Neutrophil (primary cell): ENCODE data around the gene CHIC2.

Experiments used
- H3K27ac ChIP-seq: fragments of 200-600 bp; sonication (generic); 2 replicates; pipeline ENCODE4 v1.5.1; 2016; ENCODE audit warnings: mild to moderate bottlenecking, moderate library complexity
- H3K27me3 ChIP-seq: fragments of 200-600 bp; sonication (generic); 2 replicates; pipeline ENCODE4 v1.6.0; 2016; ENCODE audit warnings: mild to moderate bottlenecking
- H3K36me3 ChIP-seq: fragments of 200-600 bp; sonication (generic); 2 replicates; pipeline ENCODE4 v1.5.1; 2017
- H3K4me1 ChIP-seq, 2 experiments: fragments of 200-600 bp in 1 of 2; sonication (generic) in 1 of 2; 1 replicate in 1 of 2; 2 replicates in 1 of 2; pipeline versions ENCODE4 v1.5.1 to v1.6.1; 2013 to 2016; ENCODE audit warnings: low read depth in 1 of 2, low read length in 1 of 2, mild to moderate bottlenecking in 1 of 2, moderate library complexity in 1 of 2; ENCODE audit not compliant: control insufficient read depth in 1 of 2, insufficient read depth in 1 of 2
- H3K4me3 ChIP-seq, 2 experiments: fragments of 200-600 bp in 1 of 2; sonication (generic) in 1 of 2; 1 replicate in 1 of 2; 2 replicates in 1 of 2; pipeline ENCODE4 v1.5.1; 2013 to 2016; ENCODE audit warnings: low read depth in 1 of 2, low read length in 1 of 2, mild to moderate bottlenecking in 1 of 2, moderate library complexity in 1 of 2
- H3K9me3 ChIP-seq: fragments of 200-600 bp; sonication (generic); 2 replicates; pipeline ENCODE4 v1.5.1; 2016
- CTCF ChIP-seq: fragments of 200-600 bp; sonication (generic); IDR thresholded peaks from 2 replicates; pipeline ENCODE4 v1.5.1; 2016; ENCODE audit warnings: antibody characterized with exemption

The CHIC2 gene

GRCh38 chr4:54099748-54100574 is 35.6 kb upstream of the CHIC2 start, which contains the start of gene GSX2:
GSX2 (plus strand) TSS chr4:54100163; CDS start chr4:54100345, 182 bp downstream.
- Histone ChIP-seq H3K36me3 (no peaks in the 10 kb centered on the region), H3K9me3 (no peaks in the 10 kb centered on the region), H3K4me1 (peaks cover 7 to 25% of the 10 kb centered on the region in 2 experiments), H3K27ac (no peak within 1 kb of the TSS), H3K4me3 (no peak within 1 kb of the TSS), H3K27me3 (peaks cover 100% of the 10 kb centered on the region)
- no peak for TF ChIP-seq CTCF

- no peaks in the 10 kb centered on the region for H3K36me3 ChIP-seq
- peaks cover 100% of the 10 kb centered on the region for H3K27me3 ChIP-seq
- no peaks in the 10 kb centered on the region for H3K9me3 ChIP-seq
- no peak overlapping the region for H3K4me3 ChIP-seq
- H3K27ac ChIP-seq, result no peak overlapping the region
- peaks cover 7 to 25% of the 10 kb centered on the region in 2 experiments for H3K4me1 ChIP-seq
- TF ChIP-seq CTCF, result no peak
These were observed 34.9 kb upstream of the CHIC2 start for GRCh38 chr4:54099287-54099747.

- H3K36me3 ChIP-seq, result no peaks in the 10 kb centered on the region
- no peak overlapping the region for H3K4me3 ChIP-seq
- no peak for TF ChIP-seq CTCF
- peaks cover 100% of the 10 kb centered on the region for H3K27me3 ChIP-seq
- no peak overlapping the region for H3K27ac ChIP-seq
- no peaks in the 10 kb centered on the region for H3K9me3 ChIP-seq
- H3K4me1 ChIP-seq, result peaks cover 7 to 25% of the 10 kb centered on the region in 2 experiments
These were observed 34.0 kb upstream of the CHIC2 start for GRCh38 chr4:54098375-54098774.

GRCh38 chr4:54097152-54097551 is 32.7 kb upstream of the CHIC2 start:
- peaks cover 9 to 29% of the 10 kb centered on the region in 2 experiments for H3K4me1 ChIP-seq
- H3K27me3 ChIP-seq, result peaks cover 100% of the 10 kb centered on the region
- no peak for TF ChIP-seq CTCF
- H3K36me3 ChIP-seq, result no peaks in the 10 kb centered on the region
- no peak overlapping the region for H3K27ac ChIP-seq
- no peaks in the 10 kb centered on the region for H3K9me3 ChIP-seq
- no peak overlapping the region for H3K4me3 ChIP-seq

GRCh38 chr4:54096295-54096962 is 32.0 kb upstream of the CHIC2 start:
- Histone ChIP-seq H3K27me3 (peaks cover 100% of the 10 kb centered on the region), H3K36me3 (no peaks in the 10 kb centered on the region), H3K9me3 (no peaks in the 10 kb centered on the region), H3K27ac (no peak overlapping the region), H3K4me1 (peaks cover 16 to 32% of the 10 kb centered on the region in 2 experiments), H3K4me3 (no peak overlapping the region)
- TF ChIP-seq CTCF, result no peak
